ENCODE data around the gene FOSL1.

FOSL1 gene

DNA sequence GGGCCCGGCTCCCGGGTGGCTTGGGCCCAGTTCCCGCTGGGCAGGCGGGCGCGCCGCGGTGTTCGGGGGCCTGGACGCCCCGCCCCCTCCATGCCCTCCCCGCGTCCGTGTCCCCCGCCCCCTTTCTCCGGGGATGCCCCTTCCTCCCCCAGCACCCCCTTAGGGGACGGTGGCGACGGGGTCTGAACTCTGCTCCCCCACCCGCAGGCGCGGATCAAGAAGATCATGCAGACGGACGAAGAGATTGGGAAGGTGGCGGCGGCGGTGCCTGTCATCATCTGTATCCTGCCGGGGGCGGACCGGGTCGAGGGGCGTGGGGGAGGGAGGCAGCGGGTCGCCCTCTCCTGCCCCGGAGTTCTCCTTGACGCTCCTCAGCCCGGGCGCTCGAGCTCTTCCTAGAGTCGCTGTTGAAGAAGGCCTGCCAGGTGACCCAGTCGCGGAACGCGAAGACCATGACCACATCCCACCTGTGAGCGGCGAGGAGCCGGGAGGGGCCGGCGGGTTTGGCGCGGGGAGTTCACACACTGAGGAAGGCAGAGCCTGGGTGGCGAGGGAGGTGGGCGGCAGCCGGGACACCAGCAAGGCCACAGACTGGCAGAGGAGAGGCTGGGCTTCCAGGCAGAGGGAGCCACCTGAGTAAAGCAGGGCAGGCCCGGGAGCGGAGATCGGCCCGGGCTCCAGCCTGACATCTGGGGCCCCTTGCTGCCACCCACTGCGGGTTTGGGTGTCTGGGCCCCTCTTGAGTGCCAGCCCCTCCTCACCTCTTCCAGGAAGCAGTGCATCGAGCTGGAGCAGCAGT lies 19.6 kb upstream of the FOSL1 start:
- H3K4me3 ChIP-seq (ENCODE audit: low read depth, low read length): peak overlapping the region; percentile 70

DNA sequence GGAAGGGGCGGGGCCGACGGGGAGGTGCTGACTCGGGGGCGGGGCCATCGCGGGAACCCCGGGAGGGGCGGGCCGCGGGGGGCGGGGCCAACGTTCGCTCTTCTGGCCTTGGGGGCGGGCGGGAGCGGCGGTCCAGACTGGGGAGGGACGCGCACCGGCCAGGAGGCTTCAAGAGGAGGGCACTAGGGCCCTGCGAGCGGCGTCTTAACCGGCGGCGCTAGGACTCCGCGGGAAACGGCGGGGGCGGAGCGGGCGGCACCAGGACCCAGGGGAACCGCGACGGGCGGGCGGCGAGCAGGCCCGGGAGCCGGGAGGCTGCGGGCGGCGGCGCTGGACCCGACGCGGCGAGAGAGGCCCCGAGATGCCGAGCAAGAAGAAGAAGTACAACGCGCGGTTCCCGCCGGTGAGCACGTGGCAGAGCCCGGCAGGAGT lies 19.0 kb upstream of the FOSL1 start, which contains the start of gene DRAP1:
Gene DRAP1 (plus strand): TSS at position 286 of the 432 bp plus-strand sequence. CDS start 76 bp downstream, at position 362.
- H3K4me3 ChIP-seq (ENCODE audit: low read depth, low read length): peak within 1 kb of the TSS; percentile 86

DNA sequence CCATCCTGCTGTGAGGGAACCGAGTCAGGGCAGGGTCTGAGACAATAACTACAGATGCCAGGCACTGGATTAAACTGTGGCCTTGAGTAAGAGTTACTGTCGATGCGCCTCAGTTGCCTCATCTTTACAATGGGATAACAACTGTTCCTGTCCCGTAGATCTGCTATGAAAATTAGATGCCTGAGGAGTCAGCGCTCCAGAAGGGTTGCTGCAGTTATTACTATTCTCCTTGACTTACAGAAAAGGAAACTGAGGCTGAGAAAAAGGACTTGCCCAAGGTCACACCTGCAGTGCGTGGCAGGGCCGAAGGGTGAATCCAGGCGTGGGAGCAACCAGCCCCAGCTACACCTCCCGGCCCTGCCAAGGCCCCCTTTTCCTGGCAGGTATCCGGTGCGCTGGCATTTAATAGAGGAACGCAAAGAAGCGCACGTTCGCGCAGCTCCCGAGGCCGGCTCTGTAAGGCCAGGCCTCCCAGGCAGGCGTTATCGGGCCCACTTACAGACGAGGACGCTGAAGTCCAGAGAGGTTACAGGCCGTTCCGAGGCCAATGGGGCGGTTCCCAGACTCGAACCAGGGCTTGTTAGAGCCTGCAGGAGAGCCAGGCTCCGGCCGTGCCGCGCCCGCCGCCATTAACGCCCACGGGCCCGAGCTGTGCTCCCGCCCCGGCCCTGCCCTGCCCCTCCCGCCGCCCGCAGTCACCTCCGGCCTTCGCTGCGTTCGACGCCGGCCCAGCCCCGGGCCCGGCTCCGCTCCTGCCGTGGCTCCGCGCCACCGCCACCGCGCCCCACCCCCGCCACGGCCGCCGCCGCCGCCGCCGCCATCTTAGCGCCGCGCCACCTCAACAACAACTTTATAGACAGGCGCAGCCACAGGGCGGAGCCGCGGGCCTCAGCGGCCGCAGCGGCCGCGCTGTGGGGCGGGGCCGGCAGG lies 18.3 kb upstream of the FOSL1 start, which contains the start of gene C11orf68:
Gene C11orf68 (minus strand): TSS at position 852 of the 930 bp plus-strand sequence. CDS start 31 bp downstream, at position 821.
- H3K4me3 ChIP-seq (ENCODE audit: low read depth, low read length): peak within 1 kb of the TSS; percentile 86

DNA sequence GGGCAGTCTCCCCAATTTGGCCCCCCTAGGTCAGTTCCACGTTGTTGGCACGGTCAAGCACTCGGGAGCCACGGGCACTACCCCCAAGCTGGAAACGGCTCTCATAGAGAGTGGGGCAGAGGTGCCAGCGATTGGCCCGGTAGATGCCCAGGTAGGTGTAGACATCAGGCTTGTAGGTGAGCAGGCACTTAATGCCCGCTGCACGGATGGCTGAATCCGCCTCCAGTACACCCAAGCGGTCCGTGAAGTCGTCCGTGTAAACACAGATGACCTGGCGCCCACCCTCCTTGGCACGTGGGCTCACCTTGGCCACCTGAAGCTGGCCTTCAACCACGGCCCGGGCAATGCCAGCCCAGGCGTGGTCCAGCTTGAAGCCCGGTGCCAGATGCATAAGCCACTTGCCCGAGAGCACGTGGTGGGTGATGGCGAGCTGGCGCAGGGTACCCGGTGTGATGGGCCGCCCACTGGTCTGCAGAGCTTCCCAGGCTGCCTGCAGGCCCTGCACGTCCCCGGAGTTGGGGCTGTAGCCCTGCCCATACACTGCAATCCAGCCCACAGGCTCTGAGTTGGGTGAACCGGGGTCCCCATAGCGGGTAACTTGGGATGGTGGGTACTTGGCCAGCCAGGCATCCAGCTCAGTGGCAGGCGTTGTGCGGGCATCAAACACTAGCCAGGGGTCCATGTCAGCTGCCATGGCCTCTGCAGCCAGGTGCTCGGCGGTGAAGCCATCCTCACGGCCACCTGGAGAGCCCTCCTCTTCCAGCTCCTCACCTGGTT lies 17.4 kb upstream of the FOSL1 start:
- peak overlapping the region; percentile 86 for H3K4me3 ChIP-seq (ENCODE audit: low read depth, low read length)

DNA sequence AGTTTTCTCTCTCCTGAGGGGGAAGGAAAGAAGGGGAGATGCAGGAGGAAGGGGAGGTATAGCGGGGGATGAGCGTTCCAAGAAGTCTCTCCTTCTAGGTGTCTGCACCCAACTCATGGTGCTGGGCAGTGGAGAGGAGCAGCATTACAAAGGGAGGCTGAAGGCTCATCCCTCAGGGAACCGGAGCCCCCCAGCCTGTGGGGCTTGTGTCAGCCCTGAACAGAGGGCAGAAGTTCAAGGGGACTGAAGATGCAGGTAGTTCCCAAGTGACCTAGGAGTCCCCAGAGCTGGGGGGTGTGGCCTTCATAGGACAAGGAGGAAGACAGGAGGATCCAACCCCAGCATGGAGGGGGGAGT lies 16.9 kb upstream of the FOSL1 start:
- H3K4me3 ChIP-seq (ENCODE audit: low read depth, low read length): no peak overlapping the region

DNA sequence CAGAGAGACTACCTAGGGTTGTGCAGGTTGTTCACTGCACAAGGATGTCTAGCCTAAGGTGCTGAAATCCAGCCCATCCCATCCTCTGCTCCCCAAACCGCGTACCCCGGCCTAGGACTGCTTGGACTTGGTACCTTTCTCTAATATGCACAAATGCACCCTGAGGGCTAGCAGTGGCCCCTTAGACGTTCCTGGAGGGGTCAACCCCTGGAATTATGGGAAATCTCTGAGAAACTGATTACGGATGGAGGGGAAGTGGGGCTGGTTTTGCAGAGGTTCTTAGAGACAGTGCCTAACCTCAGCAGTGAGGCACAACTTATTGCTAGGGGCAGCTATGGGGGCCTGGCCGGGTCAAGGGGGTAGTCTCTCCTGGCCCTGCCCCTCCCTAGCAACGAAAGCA lies 16.2 kb upstream of the FOSL1 start:
- H3K4me3 ChIP-seq (ENCODE audit: low read depth, low read length): no peak overlapping the region

DNA sequence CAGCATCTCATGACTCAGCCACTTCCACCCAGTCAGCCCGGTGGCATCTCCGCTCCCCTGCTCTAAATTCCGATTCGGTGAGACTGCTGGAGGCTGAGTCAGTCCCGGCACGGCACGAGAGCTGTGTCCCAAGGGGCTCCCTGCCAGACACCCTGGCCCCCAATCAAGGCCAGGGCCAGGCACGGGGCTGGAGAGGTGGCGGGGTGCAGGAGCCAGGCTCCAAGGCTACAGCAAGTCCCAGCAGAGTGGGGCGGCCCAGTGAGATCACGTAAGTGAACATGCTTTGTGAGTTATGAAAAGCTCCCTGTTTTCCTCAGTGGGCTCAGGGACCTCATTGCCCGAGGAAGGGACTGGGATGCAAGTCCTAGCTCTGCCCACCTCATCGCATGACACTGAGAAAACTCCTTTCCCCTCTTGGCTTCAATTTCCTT lies 15.6 kb upstream of the FOSL1 start:
- no peak overlapping the region for H3K4me3 ChIP-seq (ENCODE audit: low read depth, low read length)

DNA sequence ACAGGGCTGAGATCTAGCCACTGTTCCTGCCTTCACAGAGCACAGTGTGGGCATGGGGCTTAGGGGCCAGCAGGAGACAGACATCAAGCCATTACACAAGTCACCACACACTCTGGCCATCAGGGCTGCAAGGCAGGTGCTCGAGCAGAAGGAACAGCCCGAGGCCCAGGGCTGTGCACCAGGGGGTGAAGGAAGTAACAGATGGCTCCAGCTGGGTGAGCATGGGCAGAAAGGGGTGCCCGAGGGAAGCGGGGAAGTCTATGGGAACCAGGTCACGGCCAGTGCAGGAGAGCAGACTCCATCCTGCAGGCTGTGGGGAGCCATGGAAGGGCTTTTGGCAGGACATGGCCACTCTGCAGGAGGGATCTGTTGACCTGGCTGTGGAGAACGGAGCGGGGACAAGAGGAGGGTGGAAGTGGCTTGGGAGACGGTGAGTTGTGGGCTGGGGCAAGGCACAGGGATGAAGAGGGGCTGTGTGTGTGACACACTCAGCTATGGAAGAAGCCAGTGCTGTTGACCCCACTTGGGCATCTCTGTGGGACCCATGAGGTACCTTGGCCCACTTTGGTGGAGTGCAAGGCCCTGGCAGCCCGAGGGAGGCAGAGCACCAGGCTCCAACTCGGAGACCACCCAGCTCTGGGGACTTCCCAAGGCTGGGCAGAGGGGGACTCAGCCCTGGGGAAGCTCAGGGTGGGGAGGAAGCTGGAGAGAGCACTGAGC lies 15.1 kb upstream of the FOSL1 start:
- no peak overlapping the region for H3K4me3 ChIP-seq (ENCODE audit: low read depth, low read length)

DNA sequence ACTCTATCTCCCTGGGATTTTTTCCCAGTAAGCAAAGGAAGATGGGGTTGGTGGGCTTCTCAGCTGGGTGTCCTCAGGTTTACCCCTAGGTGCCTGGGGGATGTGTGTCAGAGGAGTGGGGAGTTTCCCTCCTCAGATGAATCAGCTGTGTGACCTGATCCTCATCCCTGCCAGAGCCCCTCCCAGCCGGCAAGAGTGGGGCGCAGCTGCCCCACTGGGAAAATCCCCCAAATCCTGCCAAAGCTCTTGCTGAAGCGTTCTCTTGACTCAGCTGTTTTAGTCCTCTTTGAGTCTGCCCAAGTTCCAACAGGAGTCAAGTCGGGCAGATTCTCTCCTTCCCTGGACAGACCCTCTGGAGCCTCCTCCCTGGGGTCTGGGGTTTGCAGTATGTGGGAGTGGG lies 12.7 kb upstream of the FOSL1 start:
- H3K4me3 ChIP-seq (ENCODE audit: low read depth, low read length): no peak overlapping the region

DNA sequence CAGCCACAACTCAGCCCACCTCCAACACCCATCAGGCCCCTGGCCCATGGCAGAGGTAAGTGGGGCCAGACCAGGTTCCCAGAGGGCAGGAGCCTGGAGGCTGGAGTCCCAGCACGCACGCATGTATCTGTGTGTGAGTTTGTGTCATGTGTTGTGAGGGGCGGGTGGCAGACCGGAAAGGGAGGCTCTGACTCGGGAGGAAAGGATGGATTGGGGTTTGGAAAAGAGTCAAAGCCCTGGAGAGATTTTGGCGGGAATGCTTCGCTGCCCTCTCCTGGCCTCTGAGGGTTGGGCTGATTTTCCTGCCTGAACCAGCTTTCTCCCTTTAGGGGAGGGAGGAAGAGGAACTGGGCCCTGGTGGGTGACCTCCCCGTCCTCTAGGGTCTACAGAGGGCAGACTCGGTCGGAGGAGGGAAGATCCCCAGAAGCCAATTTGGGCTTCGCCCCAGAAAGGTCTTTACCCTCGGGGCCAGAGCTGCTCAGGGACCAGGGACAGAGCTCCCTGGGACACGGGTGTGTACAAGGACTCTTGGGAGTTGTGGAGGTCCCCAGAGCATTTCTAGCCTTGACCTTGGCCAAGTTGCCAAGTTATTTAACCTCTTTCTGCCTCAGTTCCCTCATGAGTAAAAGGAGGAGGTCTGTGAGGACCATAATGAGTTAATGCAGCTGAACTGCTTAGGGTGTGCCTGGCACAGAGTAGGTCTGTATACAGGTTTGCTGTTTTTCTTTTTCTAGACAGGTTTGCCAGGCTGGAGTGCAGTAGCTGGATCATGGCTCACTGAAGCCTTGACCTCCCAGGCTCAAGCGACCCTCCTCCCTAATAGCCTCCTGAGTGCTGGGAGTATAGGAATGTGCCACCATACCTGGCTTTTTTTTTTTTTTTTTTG lies 11.7 kb upstream of the FOSL1 start:
- no peak overlapping the region for H3K4me3 ChIP-seq (ENCODE audit: low read depth, low read length)

DNA sequence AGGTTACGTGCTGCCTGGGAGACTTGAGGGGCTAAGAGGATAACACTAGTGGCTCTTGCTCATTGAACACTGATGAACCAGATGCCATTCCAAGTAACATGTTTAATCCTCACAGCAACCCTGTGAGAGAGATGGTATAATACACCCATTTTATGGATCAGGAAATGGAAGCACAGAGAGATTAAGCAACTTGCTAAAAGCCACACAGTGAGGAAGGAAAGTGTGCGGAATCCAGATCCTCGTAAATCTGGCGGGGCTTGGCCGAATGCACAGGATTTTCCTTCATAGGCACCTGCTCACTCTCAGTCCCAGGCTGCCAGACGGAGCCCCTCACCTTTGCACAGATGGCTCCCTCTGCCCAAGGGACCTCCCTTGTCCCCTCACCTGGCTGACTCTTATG lies 7.7 kb upstream of the FOSL1 start:
- no peak overlapping the region for H3K4me3 ChIP-seq (ENCODE audit: low read depth, low read length)

DNA sequence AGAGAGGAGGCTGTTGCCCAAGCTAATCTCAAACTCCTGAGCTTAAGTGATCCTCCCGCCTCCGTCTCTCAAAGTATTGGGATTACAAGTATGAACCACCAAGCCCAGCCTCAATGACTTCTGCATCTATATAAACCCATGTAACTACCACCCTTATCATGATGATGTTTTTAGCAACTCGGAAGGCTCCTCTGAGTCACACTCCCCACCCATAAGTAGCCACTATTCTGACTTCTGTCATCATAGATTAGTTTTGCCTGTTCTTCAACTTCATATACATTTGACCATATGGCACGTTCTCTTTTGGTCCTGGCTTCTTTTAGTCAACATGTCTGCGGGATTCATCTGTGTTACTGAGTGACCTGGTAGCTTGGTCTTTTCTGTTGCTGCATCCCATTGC lies 6.4 kb upstream of the FOSL1 start:
- no peak overlapping the region for H3K4me3 ChIP-seq (ENCODE audit: low read depth, low read length)

DNA sequence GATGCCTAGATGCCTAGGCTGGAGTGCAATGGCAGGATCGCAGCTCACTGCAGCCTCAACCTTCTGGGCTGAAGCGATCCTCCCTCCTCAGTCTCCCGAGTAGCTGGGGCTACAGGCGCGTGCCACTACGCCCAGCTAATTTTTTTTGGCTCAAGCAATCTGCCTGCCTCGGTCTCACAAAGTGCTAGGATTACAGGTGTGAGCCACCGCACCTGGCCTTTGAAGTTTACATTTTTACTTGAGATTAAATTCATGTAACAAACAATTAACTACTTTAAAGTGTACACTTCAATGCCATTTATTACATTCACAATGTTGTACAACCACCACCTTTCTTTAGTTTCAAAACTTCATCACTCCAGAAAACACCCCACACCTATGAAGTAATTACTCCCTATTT lies 3.5 kb upstream of the FOSL1 start:
- no peak overlapping the region for H3K4me3 ChIP-seq (ENCODE audit: low read depth, low read length)

DNA sequence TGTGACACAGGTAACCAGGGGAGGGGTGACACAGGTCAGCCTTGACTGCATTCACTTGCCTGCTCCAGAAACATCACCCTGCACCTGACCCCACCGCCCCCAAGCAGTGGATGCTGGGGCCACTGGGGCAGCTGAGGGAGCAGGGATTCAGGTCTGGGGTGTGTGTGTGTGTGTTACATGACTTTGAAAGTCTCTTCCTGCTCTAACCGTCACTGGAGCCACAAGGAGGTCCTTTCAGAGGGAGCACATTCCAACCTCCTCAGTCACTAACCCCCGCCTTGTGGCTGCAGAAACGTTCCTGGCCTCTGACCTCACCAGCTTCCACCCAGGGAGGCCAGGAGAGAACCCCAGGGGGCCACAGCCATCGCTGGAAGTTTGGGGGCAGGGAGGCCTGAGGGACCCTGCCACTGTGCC lies 2.9 kb upstream of the FOSL1 start:
- no peak overlapping the region for H3K4me3 ChIP-seq (ENCODE audit: low read depth, low read length)

DNA sequence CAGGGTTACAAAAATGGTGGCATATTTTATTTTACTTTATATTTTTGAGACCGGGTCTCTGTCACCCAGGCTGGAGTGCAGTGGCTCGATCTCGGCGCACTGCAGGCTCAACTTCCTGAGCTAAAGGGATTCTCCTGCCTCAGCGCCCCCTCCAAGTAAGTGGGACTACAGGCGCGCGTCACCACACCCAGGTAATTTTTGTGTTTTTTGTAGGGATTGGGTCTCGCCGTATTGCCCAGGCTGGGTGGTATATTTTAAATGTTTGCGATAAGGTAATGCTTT lies 652 bp upstream of the FOSL1 start:
- no peak overlapping the region for H3K4me3 ChIP-seq (ENCODE audit: low read depth, low read length)

DNA sequence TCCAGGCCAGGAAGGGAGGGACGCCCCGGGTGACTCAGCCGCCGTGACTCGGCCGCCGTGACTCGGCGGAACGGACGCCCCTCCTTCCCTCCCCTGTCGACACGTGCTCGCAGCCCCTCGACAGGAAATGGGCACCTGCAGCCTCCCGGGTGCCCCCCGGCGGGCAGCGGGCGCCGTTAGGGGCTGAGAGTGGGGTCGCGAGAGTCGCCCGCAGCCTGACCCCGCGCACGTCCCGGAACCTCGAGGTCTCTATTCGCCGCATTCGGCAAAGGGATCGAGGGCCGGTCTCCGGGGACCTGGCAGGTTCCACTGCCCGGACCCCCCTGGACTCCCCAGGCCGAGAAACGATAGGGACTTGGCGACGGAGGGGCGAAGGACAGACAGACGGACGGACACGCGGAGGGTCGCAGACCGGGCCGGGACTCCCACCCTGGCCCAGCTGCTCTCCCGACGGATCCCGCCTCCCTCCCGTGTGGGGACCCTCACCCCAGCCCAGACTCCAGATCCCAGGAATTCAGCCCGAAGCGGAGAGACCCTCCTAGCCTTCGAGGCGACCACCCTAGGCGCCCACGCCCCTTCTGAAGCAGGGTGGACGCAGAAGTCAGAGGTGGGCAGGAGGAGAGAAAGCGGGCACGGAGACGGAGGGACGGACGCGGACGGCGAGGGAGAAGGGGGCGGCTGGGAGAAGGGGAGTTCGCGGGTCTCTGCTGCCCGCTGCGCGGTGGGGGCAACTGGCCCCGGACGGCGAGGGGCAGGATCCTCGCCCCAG lies 648 bp downstream of the FOSL1 start:
- H3K4me3 ChIP-seq (ENCODE audit: low read depth, low read length): peak overlapping the region; percentile 67

DNA sequence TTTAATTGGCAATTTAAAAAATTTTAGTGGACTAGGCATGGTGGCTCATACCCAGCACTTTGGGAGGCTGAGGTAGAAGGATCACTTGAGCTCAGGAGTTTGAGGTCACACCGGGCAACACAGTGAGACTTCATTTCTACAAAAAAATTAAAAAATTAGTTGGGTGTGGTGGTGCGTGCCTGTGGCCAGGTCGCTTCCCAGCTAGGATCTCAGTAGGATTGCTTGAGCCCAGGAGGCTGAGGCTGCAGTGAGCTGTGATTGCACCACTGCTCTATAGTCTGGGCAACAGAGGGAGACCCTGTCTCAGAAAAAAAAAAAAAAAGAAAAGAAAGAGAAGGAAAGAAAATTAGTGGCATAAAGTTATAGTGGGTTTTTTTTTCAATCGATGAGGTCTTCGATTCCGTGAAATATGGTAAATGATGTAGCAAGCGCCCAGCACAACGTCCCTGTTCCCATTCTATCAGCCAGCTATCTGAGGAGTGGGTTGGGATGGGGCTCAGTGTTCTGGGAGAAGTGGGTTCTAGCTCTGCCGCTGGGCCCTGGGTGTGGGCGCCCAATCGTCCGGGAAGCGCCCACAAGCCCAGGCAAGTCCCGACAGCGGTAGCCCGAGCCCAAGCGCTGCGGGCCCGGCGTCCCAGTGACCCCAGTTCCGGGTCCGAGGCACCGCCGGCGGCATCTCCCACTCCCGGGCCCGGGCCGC lies 1.4 kb downstream of the FOSL1 start:
- peak overlapping the region; percentile 67 for H3K4me3 ChIP-seq (ENCODE audit: low read depth, low read length)

DNA sequence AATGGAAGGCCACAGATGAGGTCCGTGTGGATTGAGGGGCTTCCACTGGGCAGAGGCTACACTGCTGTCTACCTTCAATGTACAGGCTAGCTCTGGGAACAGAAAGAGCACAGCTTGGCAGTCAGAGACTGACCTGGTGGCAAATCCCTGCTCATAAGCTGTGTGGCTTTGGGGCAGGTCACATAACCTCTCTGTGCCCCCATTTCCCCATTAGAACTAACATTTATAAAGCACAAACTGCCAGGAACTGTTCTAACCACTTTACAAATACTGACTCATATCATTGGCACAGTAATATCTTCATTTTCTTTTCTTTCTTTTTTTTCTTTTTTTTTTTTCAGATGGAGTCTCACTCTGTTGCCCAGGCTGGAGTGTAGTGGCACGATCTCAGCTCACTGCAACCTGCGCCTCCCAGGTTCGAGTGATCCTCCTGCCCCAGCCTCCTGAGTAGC lies 3.1 kb downstream of the FOSL1 start:
- H3K4me3 ChIP-seq (ENCODE audit: low read depth, low read length): no peak overlapping the region
